ENCODE data around the gene C2CD2L. TPM values are rescaled to one million over a fixed set of nuclear protein-coding genes. Genes with fewer than 3 reads are reported as not detected.
"Not testable (repeated sequence)": the region's sequence is repeated elsewhere in the genome, so short reads cannot be mapped to it uniquely, and the experiment has no call there.

Gene C2CD2L
- total and polyA plus RNA-seq, 3 experiments from 2014 or later = 9.9 to 26.5 (median 26.3) TPM

- CTCF ChIA-PET = interaction anchor here (1.0 to 1.5 kb wide), 3 partner anchors 8 to 13 kb away, joined by 3 to 5 read pairs (median 5); partner anchors contain the start of genes ABCG4 and NLRX1
- no peaks in the 10 kb centered on the region for H3K36me3 Mint-ChIP-seq
- POLR2A ChIA-PET = no interaction called here
Observed at GRCh38 chr11:119156496-119156895, 49.4 kb downstream of the C2CD2L start.

GRCh38 chr11:119157063-119157462, 49.9 kb downstream of the C2CD2L start:
- POLR2A ChIA-PET = no interaction called here
- Histone ChIP-seq H3K9me3 (ENCODE audit: low read length) (no peaks in the 10 kb centered on the region), H3K27me3 (ENCODE audit: insufficient read depth, low read length, poor library complexity, severe bottlenecking) (no peaks in the 10 kb centered on the region), H3K36me3 (ENCODE audit: insufficient read depth, low read length) (no peaks in the 10 kb centered on the region), H3K4me1 (ENCODE audit: insufficient read depth, low read length) (no peaks in the 10 kb centered on the region), H3K27ac (ENCODE audit: low read depth, low read length) (no peak overlapping the region), H3K4me3 (ENCODE audit: low read length) (no peak overlapping the region)
- Mint-ChIP-seq H3K36me3 (no peaks in the 10 kb centered on the region), H3K4me1 (no peaks in the 10 kb centered on the region), H3K4me3 (no peak overlapping the region), H3K9me3 (peaks cover 0 to 2% (median 0%) of the 10 kb centered on the region in 5 donors), H3K27me3 (peaks cover 12 to 20% of the 10 kb centered on the region in 2 donors), H3K27ac (no peak overlapping the region)
- no peak for DNase-seq
- CTCF ChIA-PET = interaction anchor here (1.0 to 1.5 kb wide), 3 partner anchors 8 to 14 kb away, joined by 3 to 5 read pairs (median 5); partner anchors contain the start of genes ABCG4 and NLRX1

More at GRCh38 chr11:119156496-119156895, 49.4 kb downstream of the C2CD2L start:
- H3K27me3 Mint-ChIP-seq = peaks cover 12 to 20% of the 10 kb centered on the region in 2 donors
- no peaks in the 10 kb centered on the region for H3K4me1 Mint-ChIP-seq
- no peak overlapping the region for H3K27ac ChIP-seq (ENCODE audit: low read depth, low read length)
- no peaks in the 10 kb centered on the region for H3K27me3 ChIP-seq (ENCODE audit: insufficient read depth, low read length, poor library complexity, severe bottlenecking)
- H3K9me3 Mint-ChIP-seq = peaks cover 0 to 2% (median 0%) of the 10 kb centered on the region in 5 donors
- no peak for DNase-seq
- no peak overlapping the region for H3K4me3 ChIP-seq (ENCODE audit: low read length)
- no peaks in the 10 kb centered on the region for H3K36me3 ChIP-seq (ENCODE audit: insufficient read depth, low read length)
- no peak overlapping the region for H3K4me3 Mint-ChIP-seq
- no peaks in the 10 kb centered on the region for H3K4me1 ChIP-seq (ENCODE audit: insufficient read depth, low read length)
- H3K27ac Mint-ChIP-seq = no peak overlapping the region
- no peaks in the 10 kb centered on the region for H3K9me3 ChIP-seq (ENCODE audit: low read length)

- peaks cover 4 to 10% of the 10 kb centered on the region in 2 donors for H3K27me3 Mint-ChIP-seq
- Histone ChIP-seq H3K27ac (ENCODE audit: low read depth, low read length) (no peak overlapping the region), H3K9me3 (ENCODE audit: low read length) (no peaks in the 10 kb centered on the region), H3K4me1 (ENCODE audit: insufficient read depth, low read length) (no peaks in the 10 kb centered on the region), H3K4me3 (ENCODE audit: low read length) (no peak overlapping the region), H3K27me3 (ENCODE audit: insufficient read depth, low read length, poor library complexity, severe bottlenecking) (no peaks in the 10 kb centered on the region), H3K36me3 (ENCODE audit: insufficient read depth, low read length) (no peaks in the 10 kb centered on the region)
- H3K36me3 Mint-ChIP-seq = no peaks in the 10 kb centered on the region
- no peak overlapping the region for H3K27ac Mint-ChIP-seq
- POLR2A ChIA-PET = no interaction called here
- H3K9me3 Mint-ChIP-seq = peaks cover 0 to 2% (median 0%) of the 10 kb centered on the region in 5 donors
- no peak overlapping the region for H3K4me3 Mint-ChIP-seq
- H3K4me1 Mint-ChIP-seq = no peaks in the 10 kb centered on the region
- CTCF ChIA-PET = no interaction called here
- no peak for DNase-seq
Observed at GRCh38 chr11:119158467-119158866, 51.3 kb downstream of the C2CD2L start.

- DNase-seq = no peak
- H3K9me3 Mint-ChIP-seq = peaks cover 0 to 2% (median 0%) of the 10 kb centered on the region in 5 donors
- H3K27me3 Mint-ChIP-seq = peaks cover 2 to 4% of the 10 kb centered on the region in 2 donors
- POLR2A ChIA-PET = no interaction called here
- CTCF ChIA-PET = interaction anchor here (1.0 to 2.0 kb wide), 3 partner anchors 9 to 35 kb away, joined by 3 to 7 read pairs (median 5); partner anchors contain the start of gene NLRX1
- H3K4me3 ChIP-seq (ENCODE audit: low read length) = no peak overlapping the region
- H3K36me3 Mint-ChIP-seq = no peaks in the 10 kb centered on the region
- H3K27ac Mint-ChIP-seq = peak overlapping the region in 1 of 8 donors; percentile 54
- no peaks in the 10 kb centered on the region for H3K36me3 ChIP-seq (ENCODE audit: insufficient read depth, low read length)
- H3K27me3 ChIP-seq (ENCODE audit: insufficient read depth, low read length, poor library complexity, severe bottlenecking) = no peaks in the 10 kb centered on the region
- H3K27ac ChIP-seq (ENCODE audit: low read depth, low read length) = no peak overlapping the region
- H3K4me3 Mint-ChIP-seq = no peak overlapping the region
- H3K4me1 Mint-ChIP-seq = no peaks in the 10 kb centered on the region
- H3K4me1 ChIP-seq (ENCODE audit: insufficient read depth, low read length) = no peaks in the 10 kb centered on the region
- H3K9me3 ChIP-seq (ENCODE audit: low read length) = no peaks in the 10 kb centered on the region
Observed at GRCh38 chr11:119160151-119160550, 53.0 kb downstream of the C2CD2L start.

- H3K9me3 Mint-ChIP-seq = peaks cover 0 to 2% (median 0%) of the 10 kb centered on the region in 5 donors
- H3K4me1 Mint-ChIP-seq = no peaks in the 10 kb centered on the region
- no peak overlapping the region for H3K4me3 ChIP-seq (ENCODE audit: low read length)
- H3K27ac Mint-ChIP-seq = no peak overlapping the region
- H3K27me3 ChIP-seq (ENCODE audit: insufficient read depth, low read length, poor library complexity, severe bottlenecking) = no peaks in the 10 kb centered on the region
- no peaks in the 10 kb centered on the region for H3K36me3 Mint-ChIP-seq
- H3K36me3 ChIP-seq (ENCODE audit: insufficient read depth, low read length) = no peaks in the 10 kb centered on the region
- H3K27ac ChIP-seq (ENCODE audit: low read depth, low read length) = no peak overlapping the region
- no peaks in the 10 kb centered on the region for H3K4me1 ChIP-seq (ENCODE audit: insufficient read depth, low read length)
- peaks cover 0 to 2% of the 10 kb centered on the region in 2 donors for H3K27me3 Mint-ChIP-seq
- CTCF ChIA-PET = no interaction called here
- POLR2A ChIA-PET = no interaction called here
- no peaks in the 10 kb centered on the region for H3K9me3 ChIP-seq (ENCODE audit: low read length)
- DNase-seq = no peak
- H3K4me3 Mint-ChIP-seq = no peak overlapping the region
Observed at GRCh38 chr11:119161871-119162270, 54.7 kb downstream of the C2CD2L start.

- Histone ChIP-seq H3K4me1 (ENCODE audit: insufficient read depth, low read length) (peaks cover 7% of the 10 kb centered on the region), H3K36me3 (ENCODE audit: insufficient read depth, low read length) (no peaks in the 10 kb centered on the region), H3K4me3 (ENCODE audit: low read length) (no peak overlapping the region), H3K27me3 (ENCODE audit: insufficient read depth, low read length, poor library complexity, severe bottlenecking) (no peaks in the 10 kb centered on the region), H3K9me3 (ENCODE audit: low read length) (no peaks in the 10 kb centered on the region), H3K27ac (ENCODE audit: low read depth, low read length) (no peak overlapping the region)
- no peaks in the 10 kb centered on the region for H3K27me3 Mint-ChIP-seq
- H3K4me3 Mint-ChIP-seq = peak overlapping the region in 3 of 7 donors; percentile 13 to 27 (median 13)
- H3K36me3 Mint-ChIP-seq = peaks cover 0 to 3% (median 0%) of the 10 kb centered on the region in 3 donors
- POLR2A ChIA-PET = no interaction called here
- H3K27ac Mint-ChIP-seq = no peak overlapping the region
- DNase-seq = no peak
- CTCF ChIA-PET = interaction anchor here (1.2 kb wide), 1 partner anchor 30 kb away, joined by 5 read pairs; no protein-coding TSS in a partner anchor
- peaks cover 5 to 14% (median 6%) of the 10 kb centered on the region in 3 donors for H3K4me1 Mint-ChIP-seq
- no peaks in the 10 kb centered on the region for H3K9me3 Mint-ChIP-seq
Observed at GRCh38 chr11:119166368-119167076, 59.4 kb downstream of the C2CD2L start.

- CTCF ChIA-PET = interaction anchor here (1.2 kb wide), 1 partner anchor 30 kb away, joined by 5 read pairs; no protein-coding TSS in a partner anchor
- H3K9me3 ChIP-seq (ENCODE audit: low read length) = not testable (repeated sequence)
Observed at GRCh38 chr11:119167077-119167458, 59.9 kb downstream of the C2CD2L start.

GRCh38 chr11:119167933-119168332, 60.8 kb downstream of the C2CD2L start:
- DNase-seq = no peak
- peak overlapping the region in 5 of 8 donors; percentile 26 to 93 (median 83) for H3K27ac Mint-ChIP-seq
- POLR2A ChIA-PET = no interaction called here

More at GRCh38 chr11:119167077-119167458, 59.9 kb downstream of the C2CD2L start:
- H3K4me3 ChIP-seq (ENCODE audit: low read length); POLR2A ChIA-PET; H3K9me3 Mint-ChIP-seq; H3K36me3 Mint-ChIP-seq; H3K27ac ChIP-seq (ENCODE audit: low read depth, low read length); H3K36me3 ChIP-seq (ENCODE audit: insufficient read depth, low read length); DNase-seq; H3K27me3 Mint-ChIP-seq; H3K27me3 ChIP-seq (ENCODE audit: insufficient read depth, low read length, poor library complexity, severe bottlenecking); H3K4me1 ChIP-seq (ENCODE audit: insufficient read depth, low read length): not testable (repeated sequence)
- peak overlapping the region in 1 of 8 donors; percentile 75 for H3K27ac Mint-ChIP-seq
- peaks cover 5 to 14% (median 6%) of the 10 kb centered on the region in 3 donors for H3K4me1 Mint-ChIP-seq
- H3K4me3 Mint-ChIP-seq = peak overlapping the region in 4 of 7 donors; percentile 15 to 80 (median 51)

More at GRCh38 chr11:119167933-119168332, 60.8 kb downstream of the C2CD2L start:
- CTCF ChIA-PET = interaction anchor here (1.2 to 1.9 kb wide), 2 partner anchors 29 to 52 kb away, joined by 4 to 5 read pairs; no protein-coding TSS in a partner anchor
- Histone ChIP-seq H3K36me3 (ENCODE audit: insufficient read depth, low read length) (no peaks in the 10 kb centered on the region), H3K27ac (ENCODE audit: low read depth, low read length) (no peak overlapping the region), H3K27me3 (ENCODE audit: insufficient read depth, low read length, poor library complexity, severe bottlenecking) (no peaks in the 10 kb centered on the region), H3K4me1 (ENCODE audit: insufficient read depth, low read length) (peaks cover 7% of the 10 kb centered on the region), H3K4me3 (ENCODE audit: low read length) (no peak overlapping the region), H3K9me3 (ENCODE audit: low read length) (no peaks in the 10 kb centered on the region)
- no peaks in the 10 kb centered on the region for H3K27me3 Mint-ChIP-seq
- no peaks in the 10 kb centered on the region for H3K9me3 Mint-ChIP-seq
- H3K36me3 Mint-ChIP-seq = peaks cover 0 to 4% (median 0%) of the 10 kb centered on the region in 3 donors
- H3K4me3 Mint-ChIP-seq = peak overlapping the region; percentile 79 to 93 (median 83)
- H3K4me1 Mint-ChIP-seq = peaks cover 5 to 14% (median 6%) of the 10 kb centered on the region in 3 donors

All from CD8-positive, alpha-beta memory T cell (primary cell).